LNCAP (cell line): ENCODE measurements around the gene ACVR1C.

Experiments
- CTCF ChIP-seq: fragments of 450-650 bp; IDR thresholded peaks from 2 replicates; pipeline ENCODE4 v1.5.1; 2017; ENCODE audit warnings: mild to moderate bottlenecking

ACVR1C gene

DNA sequence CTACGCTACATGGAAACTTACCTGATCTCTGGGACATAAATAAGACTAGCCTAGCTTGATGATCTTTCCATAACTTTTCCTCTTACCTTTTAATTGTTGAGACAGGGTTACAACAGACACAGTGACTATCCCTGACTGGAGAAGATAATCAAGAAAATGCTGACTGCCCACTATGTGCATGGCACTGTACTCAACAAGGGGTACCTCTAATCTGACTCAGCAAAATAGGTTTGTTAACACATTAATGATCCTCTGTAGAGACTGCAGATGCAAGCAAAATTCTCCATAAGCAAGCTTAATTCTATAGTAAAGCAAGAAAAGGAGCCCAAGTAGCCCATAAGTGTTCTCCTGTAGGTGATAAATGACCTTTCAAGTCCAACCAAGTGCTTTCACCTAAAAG lies 25.5 kb downstream of the ACVR1C start:
- no peak for TF ChIP-seq CTCF

DNA sequence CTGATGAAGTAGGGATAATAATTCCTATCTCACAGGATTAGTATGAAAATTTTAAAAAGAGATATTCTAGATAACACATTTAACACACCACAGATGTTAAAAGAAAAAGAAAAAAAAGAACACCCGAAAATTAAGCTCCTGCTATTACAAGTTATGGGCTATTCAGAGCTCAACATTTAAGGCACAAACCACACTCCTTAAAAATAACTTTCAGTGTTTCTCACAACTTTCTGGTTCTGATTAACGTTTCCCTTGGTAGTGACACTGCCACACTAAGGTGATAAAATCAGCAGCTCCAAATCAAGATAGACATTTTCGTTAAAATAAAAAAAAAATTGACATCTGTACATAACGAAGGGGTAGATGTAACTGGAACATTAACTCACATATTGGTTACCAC lies 26.9 kb downstream of the ACVR1C start:
- TF ChIP-seq CTCF = no peak

DNA sequence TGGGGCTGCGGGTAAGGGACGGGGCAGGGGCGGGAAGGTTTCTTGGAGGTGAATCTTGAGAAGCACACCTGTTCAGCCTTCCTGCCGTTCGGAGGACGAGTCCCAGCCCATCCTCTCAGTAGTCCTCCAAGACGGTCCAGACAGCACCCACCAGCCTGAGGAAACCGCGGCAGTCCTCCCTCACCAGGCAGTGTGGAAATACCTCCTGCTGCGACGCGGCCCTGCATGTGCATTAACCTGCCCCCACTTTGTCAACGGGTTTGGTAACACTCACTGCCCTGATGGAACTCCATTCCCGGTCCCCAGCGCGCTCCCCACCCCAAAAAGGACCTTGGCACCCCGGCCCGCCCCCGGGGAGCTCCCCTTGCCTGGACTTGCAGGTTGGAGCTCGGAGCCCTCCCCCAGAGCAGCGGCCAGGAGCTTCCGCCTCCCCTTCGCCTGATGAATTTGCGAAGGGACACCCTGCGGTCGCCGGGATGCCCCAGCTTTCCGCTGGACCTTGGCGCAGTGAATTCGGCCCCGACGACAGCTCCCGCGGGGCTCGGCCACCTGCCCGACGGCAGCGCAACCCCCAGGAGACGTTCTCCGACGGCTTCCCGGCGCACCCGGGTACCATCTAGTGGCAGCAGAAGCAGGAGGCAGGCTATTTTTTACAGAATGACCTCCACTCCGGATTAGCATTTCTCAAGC lies 31.5 kb downstream of the ACVR1C start:
- TF ChIP-seq CTCF = peak; percentile 54

- TF ChIP-seq CTCF = no peak
Observed at GRCh38 chr2:157593411-157593810, 35.3 kb downstream of the ACVR1C start.

DNA sequence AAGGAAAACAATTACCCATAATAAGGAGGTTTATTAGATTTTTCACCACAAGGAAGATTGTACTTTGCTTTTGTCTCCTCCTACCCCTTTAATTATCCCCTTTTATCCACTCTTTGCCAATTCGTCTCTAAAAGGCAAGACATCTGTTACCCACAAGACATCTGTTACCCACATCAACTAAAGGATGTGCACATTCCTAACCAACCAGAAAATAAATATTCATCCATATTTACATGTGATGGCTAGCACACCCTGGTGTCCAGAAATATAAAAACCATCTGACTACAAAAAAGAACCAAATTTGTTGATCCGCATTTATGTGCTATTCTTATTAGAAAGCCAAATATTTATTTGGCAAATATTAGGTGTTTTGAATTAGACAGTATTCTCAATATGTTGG lies 35.7 kb downstream of the ACVR1C start:
- peak; percentile 42 for TF ChIP-seq CTCF

- no peak for TF ChIP-seq CTCF
Observed at GRCh38 chr2:157592374-157592773, 36.3 kb downstream of the ACVR1C start.

- TF ChIP-seq CTCF = no peak
Observed at GRCh38 chr2:157587576-157587975, 41.1 kb downstream of the ACVR1C start.

GRCh38 chr2:157574165-157574564 lies 54.5 kb downstream of the ACVR1C start:
- TF ChIP-seq CTCF = no peak
